HL-60/S4 (cell line): ENCODE results near the gene BRSK1.
"Not testable (repeated sequence)": the region's sequence is repeated elsewhere in the genome, so short reads cannot be mapped to it uniquely, and the experiment has no call there.

ENCODE experiments used
- in situ Hi-C: fragments of 300-500 bp; cut with MboI; formaldehyde crosslinking; loops from 2 replicates; pipeline ENCODE4 v1.14.3; 2022; ENCODE audit warnings: low sequenced_read_pairs

The BRSK1 gene

GRCh38 chr19:55325172-55325571, 41.4 kb downstream of the BRSK1 start, which contains the start of gene TMEM150B:
Gene TMEM150B (minus strand): TSS chr19:55325341. CDS start chr19:55321036, 4,305 bp downstream.
- in situ Hi-C loops = no loop called here

- in situ Hi-C loops = not testable (repeated sequence)
Measured at GRCh38 chr19:55328774-55329318, 45.0 kb downstream of the BRSK1 start.

GRCh38 chr19:55329791-55330190, 46.0 kb downstream of the BRSK1 start:
- in situ Hi-C loops = not testable (repeated sequence)

GRCh38 chr19:55333870-55334269, 50.1 kb downstream of the BRSK1 start:
- in situ Hi-C loops = no loop called here

- in situ Hi-C loops = no loop called here
Measured at GRCh38 chr19:55336101-55336500, 52.3 kb downstream of the BRSK1 start.

GRCh38 chr19:55339105-55339888, 55.5 kb downstream of the BRSK1 start, which contains the start of gene KMT5C:
Gene KMT5C (plus strand): TSS chr19:55339876. CDS start chr19:55341937, 2,061 bp downstream.
- in situ Hi-C loops = no loop called here

- in situ Hi-C loops = no loop called here
Measured at GRCh38 chr19:55339889-55340783, 56.3 kb downstream of the BRSK1 start.

- in situ Hi-C loops = no loop called here
Measured at GRCh38 chr19:55340784-55341147, 57.0 kb downstream of the BRSK1 start.

GRCh38 chr19:55341171-55341588, 57.4 kb downstream of the BRSK1 start:
- in situ Hi-C loops = no loop called here

GRCh38 chr19:55341595-55342531, 58.1 kb downstream of the BRSK1 start:
- in situ Hi-C loops = no loop called here

- in situ Hi-C loops = no loop called here
Measured at GRCh38 chr19:55344444-55344843, 60.6 kb downstream of the BRSK1 start.

GRCh38 chr19:55345101-55345817, 61.5 kb downstream of the BRSK1 start:
- in situ Hi-C loops = no loop called here

- in situ Hi-C loops = no loop called here
Measured at GRCh38 chr19:55345818-55346724, 62.3 kb downstream of the BRSK1 start.

GRCh38 chr19:55346725-55347441, 63.1 kb downstream of the BRSK1 start:
- in situ Hi-C loops = no loop called here

- in situ Hi-C loops = no loop called here
Measured at GRCh38 chr19:55347442-55348009, 63.7 kb downstream of the BRSK1 start.

GRCh38 chr19:55348317-55349034, 64.7 kb downstream of the BRSK1 start:
- in situ Hi-C loops = no loop called here
